Measurements from ENCODE around the gene MEAK7.

DNA sequence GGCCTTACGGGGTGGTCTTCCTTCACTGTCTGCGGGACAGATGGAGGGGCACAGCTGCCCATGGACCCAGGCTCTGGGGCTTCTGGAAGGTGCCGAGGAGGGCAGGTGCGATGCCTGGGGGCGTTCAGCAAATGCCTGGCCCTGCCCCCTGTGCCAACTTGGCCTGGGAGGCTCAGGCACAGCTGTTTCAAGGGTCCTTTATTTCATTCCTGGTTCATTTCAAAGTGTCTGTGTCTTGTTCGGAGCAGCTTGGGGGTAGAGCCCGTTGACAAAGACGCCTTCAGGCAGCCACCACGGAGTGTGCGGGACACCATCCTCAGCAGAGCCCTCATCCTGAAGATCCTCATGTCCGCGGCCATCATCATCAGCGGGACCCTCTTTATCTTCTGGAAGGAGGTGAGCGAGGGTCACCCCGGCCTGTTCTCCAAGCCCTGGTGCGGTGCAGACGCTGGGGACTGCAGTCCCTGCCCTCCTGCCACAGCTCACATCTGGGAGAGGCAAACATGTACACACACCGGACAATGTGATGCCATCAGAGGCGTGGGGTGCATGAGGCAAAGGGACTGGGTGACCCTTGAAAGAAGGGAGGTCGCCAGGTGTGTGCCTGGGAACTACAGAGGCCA, 43.9 kb downstream of the MEAK7 start:
- TF ChIP-seq SUZ12 (IDR thresholded peaks at IDR 0.05; ENCODE audit: extremely low read depth, insufficient read depth, insufficient read length) = no peak
- no peak for TF ChIP-seq YY1 (IDR thresholded peaks at IDR 0.05; ENCODE audit: insufficient read depth, insufficient read length)
- TF ChIP-seq ZNF274 (IDR thresholded peaks at IDR 0.05; ENCODE audit: low read depth, low read length) = no peak

Data from NT2/D1 (cell line).